OCI-LY3 (cell line): ENCODE results near the gene SH3PXD2A.

Experiments used
- H2AFZ ChIP-seq: fragments of 200-600, 300-600 bp; shearing (Covaris generic); 2 replicates; pipeline ENCODE4 v1.6.0; 2014; ENCODE audit warnings: antibody characterized with exemption, low read depth, low read length
- H3K27ac ChIP-seq: fragments of 200-600, 300-600 bp; sonication (generic); 2 replicates; pipeline ENCODE4 v1.5.1; 2014; ENCODE audit warnings: mild to moderate bottlenecking, low read length, moderate library complexity, mixed read lengths
- H3K27me3 ChIP-seq: fragments of 200-600, 300-600 bp; sonication (generic); 2 replicates; pipeline ENCODE4 v1.6.1; 2014; ENCODE audit warnings: low read depth, low read length, mixed read lengths
- H3K36me3 ChIP-seq: fragments of 200-600, 300-600 bp; sonication (generic); replicated peaks from 2 replicates; pipeline ENCODE3; 2014; ENCODE audit warnings: low read depth, low read length, mixed read lengths
- H3K4me1 ChIP-seq: fragments of 300-600, 200-600 bp; sonication (generic); 2 replicates; pipeline ENCODE4 v1.6.1; 2014; ENCODE audit warnings: low read length, mixed read lengths
- H3K4me2 ChIP-seq: fragments of 200-600, 300-600 bp; sonication (generic); 2 replicates; pipeline ENCODE4 v1.6.1; 2014; ENCODE audit warnings: low read length, mixed read lengths
- H3K4me3 ChIP-seq: fragments of 300-600, 200-600 bp; sonication (generic); 2 replicates; pipeline ENCODE4 v1.5.1; 2014; ENCODE audit warnings: antibody characterized with exemption, mild to moderate bottlenecking, low read length, moderate library complexity
- H3K79me2 ChIP-seq: fragments of 300-600, 200-600 bp; shearing (Covaris generic); 2 replicates; pipeline ENCODE4 v1.6.1; 2014; ENCODE audit warnings: mild to moderate bottlenecking, low read length, mixed read lengths
- H3K9ac ChIP-seq: fragments of 300-600, 200-600 bp; shearing (Covaris generic); 2 replicates; pipeline ENCODE4 v1.6.0; 2014; ENCODE audit warnings: mild to moderate bottlenecking, low read length, moderate library complexity
- H3K9me3 ChIP-seq: fragments of 200-600, 300-600 bp; shearing (Covaris generic); 2 replicates; pipeline ENCODE4 v1.6.1; 2014; ENCODE audit warnings: low read length, mixed read lengths; ENCODE audit not compliant: insufficient read depth
- H4K20me1 ChIP-seq: fragments of 200-600, 300-600 bp; sonication (generic); 2 replicates; pipeline ENCODE4 v1.6.1; 2016; ENCODE audit warnings: low read length, mixed read lengths; ENCODE audit not compliant: insufficient read depth
- CTCF ChIP-seq: fragments of 200-600, 300-600 bp; sonication (generic); IDR thresholded peaks from 2 replicates; pipeline ENCODE4 v1.5.1; 2014; ENCODE audit warnings: antibody characterized with exemption, low read length, low read depth
- EZH2phosphoT487 ChIP-seq: fragments of 200-600 bp; shearing (Covaris generic); IDR thresholded peaks from 2 replicates; pipeline ENCODE4 v1.6.1; 2018; ENCODE audit warnings: antibody characterized with exemption, mixed run types, low read depth

SH3PXD2A gene

GRCh38 chr10:103750836-103751235 is 104.5 kb downstream of the SH3PXD2A start:
- H3K27ac ChIP-seq: no peak overlapping the region
- TF ChIP-seq EZH2phosphoT487: no peak
- no peak for TF ChIP-seq CTCF
- no peaks in the 10 kb centered on the region for H3K4me1 ChIP-seq
- H2AFZ ChIP-seq: no peak overlapping the region
- peaks cover 4% of the 10 kb centered on the region; the same call in 1 of the 2 replicates for H3K9me3 ChIP-seq
- no peaks in the 10 kb centered on the region for H3K27me3 ChIP-seq
- H3K4me3 ChIP-seq: no peak overlapping the region
- H4K20me1 ChIP-seq: no peaks in the 10 kb centered on the region
- no peaks in the 10 kb centered on the region for H3K79me2 ChIP-seq
- no peak overlapping the region for H3K4me2 ChIP-seq
- no peak overlapping the region for H3K9ac ChIP-seq
- H3K36me3 ChIP-seq: no peaks in the 10 kb centered on the region

GRCh38 chr10:103749779-103750178 is 105.6 kb downstream of the SH3PXD2A start:
- no peak overlapping the region for H2AFZ ChIP-seq
- no peaks in the 10 kb centered on the region for H3K79me2 ChIP-seq
- peaks cover 4% of the 10 kb centered on the region; the same call in 1 of the 2 replicates for H3K9me3 ChIP-seq
- no peak overlapping the region for H3K9ac ChIP-seq
- no peaks in the 10 kb centered on the region for H3K27me3 ChIP-seq
- H3K4me3 ChIP-seq: no peak overlapping the region
- no peak for TF ChIP-seq EZH2phosphoT487
- TF ChIP-seq CTCF: no peak
- no peak overlapping the region for H3K27ac ChIP-seq
- H3K4me2 ChIP-seq: no peak overlapping the region
- H3K4me1 ChIP-seq: no peaks in the 10 kb centered on the region
- no peaks in the 10 kb centered on the region for H3K36me3 ChIP-seq
- H4K20me1 ChIP-seq: no peaks in the 10 kb centered on the region

GRCh38 chr10:103748020-103748419 is 107.4 kb downstream of the SH3PXD2A start:
- Histone ChIP-seq H3K79me2 (no peaks in the 10 kb centered on the region), H2AFZ (no peak overlapping the region), H3K4me3 (no peak overlapping the region), H4K20me1 (no peaks in the 10 kb centered on the region), H3K4me1 (no peaks in the 10 kb centered on the region), H3K27me3 (no peaks in the 10 kb centered on the region), H3K36me3 (no peaks in the 10 kb centered on the region), H3K9me3 (peaks cover 4% of the 10 kb centered on the region; the same call in 1 of the 2 replicates), H3K27ac (no peak overlapping the region), H3K4me2 (no peak overlapping the region), H3K9ac (no peak overlapping the region)
- TF ChIP-seq EZH2phosphoT487 (no peak), CTCF (no peak)

- Histone ChIP-seq H4K20me1 (no peaks in the 10 kb centered on the region), H3K79me2 (no peaks in the 10 kb centered on the region), H3K27ac (no peak overlapping the region), H3K4me2 (no peak overlapping the region), H3K9ac (no peak overlapping the region), H3K4me3 (no peak overlapping the region), H3K36me3 (no peaks in the 10 kb centered on the region), H2AFZ (no peak overlapping the region), H3K4me1 (no peaks in the 10 kb centered on the region), H3K27me3 (no peaks in the 10 kb centered on the region), H3K9me3 (no peaks in the 10 kb centered on the region)
- TF ChIP-seq CTCF: no peak
Measured at GRCh38 chr10:103747193-103747865, 108.0 kb downstream of the SH3PXD2A start.
